ENCODE measurements around the gene TPR.

TPR gene

GRCh38 chr1:186326009-186326408 is 49.0 kb downstream of the TPR start:
- DNase-seq = no peak

GRCh38 chr1:186325239-186325638 is 49.8 kb downstream of the TPR start:
- no peak for DNase-seq

DNA sequence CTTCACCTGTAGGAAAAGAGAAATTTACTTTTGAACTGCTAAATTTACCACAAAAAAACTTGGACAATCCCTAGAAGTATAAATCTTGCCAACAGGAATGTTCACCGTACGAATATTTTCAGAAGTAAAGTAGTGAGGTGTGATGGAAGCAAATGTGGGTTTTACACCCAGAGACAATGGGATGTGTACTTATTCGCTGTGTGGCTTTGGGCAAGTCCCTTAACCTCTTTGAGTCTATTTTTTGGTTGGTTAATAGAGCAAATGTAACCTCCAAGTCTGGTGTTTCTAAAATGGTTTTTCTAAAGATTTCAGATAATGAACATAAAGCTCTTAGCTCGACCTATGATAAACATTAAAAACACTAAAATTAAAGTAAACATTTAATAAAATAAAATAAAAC is 51.2 kb downstream of the TPR start:
- no peak for DNase-seq

GRCh38 chr1:186315570-186315969 is 59.5 kb downstream of the TPR start:
- no peak for DNase-seq

- DNase-seq = no peak
Measured at GRCh38 chr1:186311375-186312051, 63.5 kb downstream of the TPR start.

DNA sequence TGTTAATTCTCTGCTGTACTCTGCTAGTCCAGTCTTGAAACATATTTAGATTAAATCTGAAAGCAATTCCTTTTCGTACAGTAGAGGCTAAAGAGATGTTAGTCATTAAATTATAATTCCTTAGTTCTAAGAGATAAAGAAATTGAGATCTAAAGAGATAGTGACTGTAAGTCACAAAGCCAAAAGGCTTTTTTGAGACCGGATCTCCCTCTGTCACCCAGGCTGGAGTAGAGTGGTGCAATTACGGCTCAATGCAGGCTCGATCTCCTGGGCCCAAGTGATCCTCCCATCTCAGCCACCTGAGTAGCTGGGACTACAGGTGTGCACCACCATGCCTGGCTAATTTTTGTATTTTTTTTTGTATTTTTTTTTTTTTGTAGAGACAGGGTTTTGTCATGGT is 64.7 kb downstream of the TPR start:
- DNase-seq = no peak

DNA sequence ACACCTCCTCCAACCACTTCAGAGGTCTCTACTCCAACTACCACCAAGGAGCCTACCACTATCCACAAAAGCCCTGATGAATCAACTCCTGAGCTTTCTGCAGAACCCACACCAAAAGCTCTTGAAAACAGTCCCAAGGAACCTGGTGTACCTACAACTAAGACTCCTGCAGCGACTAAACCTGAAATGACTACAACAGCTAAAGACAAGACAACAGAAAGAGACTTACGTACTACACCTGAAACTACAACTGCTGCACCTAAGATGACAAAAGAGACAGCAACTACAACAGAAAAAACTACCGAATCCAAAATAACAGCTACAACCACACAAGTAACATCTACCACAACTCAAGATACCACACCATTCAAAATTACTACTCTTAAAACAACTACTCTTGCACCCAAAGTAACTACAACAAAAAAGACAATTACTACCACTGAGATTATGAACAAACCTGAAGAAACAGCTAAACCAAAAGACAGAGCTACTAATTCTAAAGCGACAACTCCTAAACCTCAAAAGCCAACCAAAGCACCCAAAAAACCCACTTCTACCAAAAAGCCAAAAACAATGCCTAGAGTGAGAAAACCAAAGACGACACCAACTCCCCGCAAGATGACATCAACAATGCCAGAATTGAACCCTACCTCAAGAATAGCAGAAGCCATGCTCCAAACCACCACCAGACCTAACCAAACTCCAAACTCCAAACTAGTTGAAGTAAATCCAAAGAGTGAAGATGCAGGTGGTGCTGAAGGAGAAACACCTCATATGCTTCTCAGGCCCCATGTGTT is 66.6 kb downstream of the TPR start:
- no peak for DNase-seq

DNA sequence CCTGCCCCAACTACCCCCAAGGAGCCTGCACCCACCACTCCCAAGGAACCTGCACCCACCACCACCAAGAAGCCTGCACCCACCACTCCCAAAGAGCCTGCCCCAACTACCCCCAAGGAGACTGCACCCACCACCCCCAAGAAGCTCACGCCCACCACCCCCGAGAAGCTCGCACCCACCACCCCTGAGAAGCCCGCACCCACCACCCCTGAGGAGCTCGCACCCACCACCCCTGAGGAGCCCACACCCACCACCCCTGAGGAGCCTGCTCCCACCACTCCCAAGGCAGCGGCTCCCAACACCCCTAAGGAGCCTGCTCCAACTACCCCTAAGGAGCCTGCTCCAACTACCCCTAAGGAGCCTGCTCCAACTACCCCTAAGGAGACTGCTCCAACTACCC is 67.6 kb downstream of the TPR start:
- no peak for DNase-seq

DNA sequence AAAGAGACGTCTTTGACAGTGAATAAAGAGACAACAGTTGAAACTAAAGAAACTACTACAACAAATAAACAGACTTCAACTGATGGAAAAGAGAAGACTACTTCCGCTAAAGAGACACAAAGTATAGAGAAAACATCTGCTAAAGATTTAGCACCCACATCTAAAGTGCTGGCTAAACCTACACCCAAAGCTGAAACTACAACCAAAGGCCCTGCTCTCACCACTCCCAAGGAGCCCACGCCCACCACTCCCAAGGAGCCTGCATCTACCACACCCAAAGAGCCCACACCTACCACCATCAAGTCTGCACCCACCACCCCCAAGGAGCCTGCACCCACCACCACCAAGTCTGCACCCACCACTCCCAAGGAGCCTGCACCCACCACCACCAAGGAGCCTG is 68.5 kb downstream of the TPR start:
- DNase-seq = no peak

GRCh38 chr1:186304982-186305949 is 69.8 kb downstream of the TPR start:
- no peak for DNase-seq

- DNase-seq = no peak
Measured at GRCh38 chr1:186303911-186304310, 71.1 kb downstream of the TPR start.

DNA sequence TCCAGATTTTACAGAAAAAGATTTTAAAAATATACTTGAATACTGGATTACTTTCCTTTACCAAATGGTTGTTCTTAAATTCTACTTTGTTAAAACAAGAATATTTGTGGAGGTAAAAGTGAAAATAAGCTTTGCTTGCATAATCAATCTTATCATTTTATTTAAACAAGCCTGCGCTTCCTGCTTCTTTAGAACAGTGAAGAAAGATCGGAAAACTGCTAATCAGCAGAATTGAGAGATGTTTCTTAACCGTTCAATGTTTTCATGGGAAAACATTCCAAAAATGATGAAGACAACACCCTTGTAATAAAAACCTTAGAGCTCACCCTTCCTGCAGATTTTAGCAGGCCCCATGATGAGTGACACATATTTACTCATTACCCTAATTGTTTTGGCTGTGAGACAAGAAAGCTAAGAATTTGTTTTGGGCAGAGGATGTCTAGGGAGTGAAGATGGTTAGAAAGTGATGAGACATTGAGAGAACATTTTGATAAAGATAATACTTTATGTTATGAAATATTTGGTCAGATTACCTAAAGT is 72.6 kb downstream of the TPR start:
- DNase-seq = no peak

- peak; percentile 52 for DNase-seq
Measured at GRCh38 chr1:186301448-186301847, 73.6 kb downstream of the TPR start.

DNA sequence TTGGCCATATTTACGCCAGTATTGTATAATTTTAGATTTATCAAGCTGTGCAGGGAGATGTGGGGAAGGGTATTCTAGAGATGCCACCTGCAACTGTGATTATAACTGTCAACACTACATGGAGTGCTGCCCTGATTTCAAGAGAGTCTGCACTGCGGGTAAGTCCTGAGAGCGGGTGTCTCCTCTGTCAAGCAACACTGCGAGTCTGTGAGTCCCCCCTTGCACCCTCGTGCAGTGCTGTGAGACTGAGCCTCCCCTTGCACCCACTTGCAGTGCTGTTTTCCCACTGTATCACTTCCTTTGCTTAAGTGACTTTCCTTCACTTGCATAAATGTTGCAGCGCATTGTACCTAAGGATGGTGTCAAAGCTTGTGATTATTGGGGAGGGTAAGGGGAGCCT is 75.0 kb downstream of the TPR start:
- no peak for DNase-seq

DNA sequence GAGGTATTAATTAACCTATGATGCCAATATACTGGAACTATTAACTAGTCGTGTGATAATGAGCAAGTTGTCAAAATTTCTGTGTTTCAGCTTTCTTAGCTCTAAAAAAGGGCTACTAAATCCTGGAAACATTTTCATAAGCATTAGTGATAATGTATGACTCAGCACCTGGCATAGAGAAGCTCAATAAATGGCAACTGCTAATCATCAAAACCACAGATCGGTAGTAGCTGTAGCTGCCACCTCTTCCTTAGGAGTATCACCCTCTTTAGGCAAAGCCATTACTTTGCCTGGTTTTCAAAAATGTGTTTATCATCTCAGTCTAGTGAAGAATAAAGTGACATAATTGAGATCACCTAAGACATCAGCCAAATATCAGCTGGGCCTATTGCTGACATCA is 75.5 kb downstream of the TPR start:
- DNase-seq = no peak

GRCh38 chr1:186298851-186299250 is 76.2 kb downstream of the TPR start:
- DNase-seq = no peak

DNA sequence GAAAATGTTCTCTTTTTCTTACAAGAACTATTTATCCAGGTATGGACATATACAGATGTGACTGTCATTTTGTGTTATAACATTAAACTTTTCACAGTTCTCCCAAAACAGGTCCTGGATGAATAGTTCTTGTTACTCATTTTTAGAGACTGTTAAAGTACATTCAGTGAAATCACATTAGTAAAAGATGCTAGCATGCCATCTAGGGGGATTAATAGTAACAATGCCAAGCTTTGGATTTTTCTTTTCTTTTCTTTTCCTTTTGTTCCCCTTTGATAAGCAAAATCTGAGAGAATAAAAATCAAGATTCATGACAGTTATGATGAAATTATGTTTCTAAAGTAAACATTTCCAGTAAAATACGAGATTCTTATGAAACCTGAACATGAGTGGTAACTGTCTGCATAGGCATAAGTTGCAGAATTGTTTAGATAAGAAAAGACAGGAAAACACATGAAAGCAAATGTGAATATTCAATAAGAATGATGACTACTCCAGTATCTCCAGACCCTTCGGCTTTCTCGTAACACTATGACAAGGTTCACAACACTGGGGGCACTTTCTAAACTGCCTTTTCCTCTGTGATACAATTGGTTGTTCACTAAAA is 77.5 kb downstream of the TPR start:
- no peak for DNase-seq

DNA sequence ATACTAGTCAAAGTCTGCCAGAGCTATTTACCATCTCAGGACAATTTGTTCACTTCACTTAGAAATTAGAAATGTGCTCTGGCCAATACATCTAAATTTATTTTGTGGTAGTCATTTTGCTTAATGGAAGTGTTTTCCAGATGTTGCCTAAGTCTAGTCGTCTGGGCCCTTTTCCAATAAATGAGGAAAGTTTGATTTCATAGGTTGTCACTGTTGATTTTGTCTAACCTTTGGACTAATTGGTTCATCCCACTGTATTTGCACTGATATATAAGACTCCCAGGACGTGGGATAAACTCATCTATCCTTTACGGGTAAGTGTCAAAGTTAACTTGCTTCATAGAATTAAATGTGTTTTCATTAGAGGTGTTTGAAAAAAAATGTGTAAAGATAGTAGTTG is 79.1 kb downstream of the TPR start, which contains the start of gene PRG4:
PRG4 (plus strand) TSS at position 300 of the 400 bp plus-strand sequence.
- no peak for DNase-seq

- peak; percentile 33 for DNase-seq
Measured at GRCh38 chr1:186292875-186293274, 82.2 kb downstream of the TPR start.

GRCh38 chr1:186291271-186291670 is 83.8 kb downstream of the TPR start:
- no peak for DNase-seq

- no peak for DNase-seq
Measured at GRCh38 chr1:186289943-186290545, 85.0 kb downstream of the TPR start.
